CD4-positive, alpha-beta T cell (primary cell): ENCODE results near the gene PPP1R13L. TPM values are rescaled to one million over a fixed set of nuclear protein-coding genes. Genes with fewer than 3 reads are reported as not detected.
A peak's percentile ranks its signal among the peaks of the same experiment; 100 is the strongest.

ENCODE experiments used
- ATAC-seq: fragments of 200-7000 bp; cut with Tn5 transposase; one replicate; pipeline ENCODE4 v1.10.0; 2022; ENCODE audit warnings: mild to moderate bottlenecking; ENCODE audit not compliant: poor library complexity
- CTCF ChIA-PET: fragments of 350-600 bp; sonication (Branson Sonifier 250); formaldehyde crosslinking; loops from one replicate; lab custom pipeline; 2021; ENCODE audit warnings: antibody characterized with exemption, inconsistent platforms; lab: Charles Lee
- POLR2A ChIA-PET: fragments of 350-600 bp; sonication (Branson Sonifier 250); formaldehyde crosslinking; loops from one replicate; lab custom pipeline; 2021; ENCODE audit warnings: antibody characterized with exemption, inconsistent platforms; lab: Charles Lee
- DNase-seq, 14 experiments: peaks; one replicate each; pipeline ENCODE4 v3.0.0-alpha.2; 2013 to 2020; ENCODE audit warnings: mixed read lengths in 2 of 14
- H3K27ac ChIP-seq, 2 donors: one replicate each; pipeline versions ENCODE4 v1.5.1 to v1.7.0; 2013; ENCODE audit warnings: low read length in 2 of 2, low read depth in 1 of 2, mild to moderate bottlenecking in 1 of 2
- H3K27me3 ChIP-seq, 2 experiments: 1 replicate in 1 of 2; 2 replicates in 1 of 2; pipeline versions ENCODE4 v1.6.1 to v1.7.0; 2013; ENCODE audit warnings: low read length in 2 of 2, control low read depth in 1 of 2, mild to moderate bottlenecking in 1 of 2, moderate library complexity in 1 of 2; ENCODE audit not compliant: insufficient read depth in 2 of 2, control insufficient read depth in 1 of 2
- H3K36me3 ChIP-seq: one replicate; pipeline ENCODE4 v1.6.1; 2013; ENCODE audit warnings: low read length, control low read depth; ENCODE audit not compliant: insufficient read depth
- H3K4me1 ChIP-seq: one replicate; pipeline ENCODE4 v1.6.1; 2013; ENCODE audit warnings: low read length, control low read depth; ENCODE audit not compliant: insufficient read depth
- H3K4me3 ChIP-seq: one replicate; pipeline ENCODE4 v1.5.1; 2013; ENCODE audit warnings: mild to moderate bottlenecking, low read length, moderate library complexity
- H3K9me3 ChIP-seq, 2 experiments: 1 replicate in 1 of 2; 2 replicates in 1 of 2; pipeline versions ENCODE4 v1.6.1 to v1.7.0; 2013; ENCODE audit warnings: low read length in 2 of 2, mild to moderate bottlenecking in 2 of 2, control low read depth in 1 of 2, moderate library complexity in 1 of 2; ENCODE audit not compliant: control insufficient read depth in 1 of 2, insufficient read depth in 1 of 2
- H3K27ac Mint-ChIP-seq: one replicate; pipeline ENCODE4 v1.8.0; 2020; ENCODE audit warnings: mixed read lengths
- H3K27me3 Mint-ChIP-seq: one replicate; pipeline ENCODE4 v1.8.0; 2021; ENCODE audit warnings: mixed read lengths
- H3K36me3 Mint-ChIP-seq: one replicate; pipeline ENCODE4 v1.8.0; 2021; ENCODE audit warnings: low read depth, mixed read lengths
- H3K4me1 Mint-ChIP-seq: one replicate; pipeline ENCODE4 v1.8.0; 2021; ENCODE audit warnings: low read depth, mixed read lengths
- H3K4me3 Mint-ChIP-seq: one replicate; pipeline ENCODE4 v1.8.0; 2020; ENCODE audit warnings: mild to moderate bottlenecking, mixed read lengths
- H3K9me3 Mint-ChIP-seq: one replicate; pipeline ENCODE4 v1.8.0; 2020; ENCODE audit warnings: mixed read lengths
- intact Hi-C, 2 experiments: fragments of 100-400 bp; cut with DNase I in 1 of 2; cut with micrococcal nuclease in 1 of 2; formaldehyde crosslinking; loops; one replicate each; pipeline versions ENCODE4 v1.15.1 to v1.9.0; 2023 to 2025; cut with DNase I, micrococcal nuclease
- total RNA-seq, 174 experiments: library from RNA in 2 of 174; stranded (reverse) in 2 of 174; gene quantifications; one replicate each; pipeline ENCODE4 v1.2.3 and lab custom pipeline; 2021 to 2026
- TF ChIP-seq, protein P1 (sequence below): fragments of 200-600 bp; IDR thresholded peaks from one replicate; pipeline ENCODE4 v1.8.0; 2022; ENCODE audit warnings: antibody characterized with exemption, mild to moderate bottlenecking

Gene PPP1R13L
- total RNA-seq, 2 experiments from 2014 or later = 1.5 to 3.7 TPM

- peaks cover 39 to 43% of the 10 kb centered on the region in 2 experiments for H3K27me3 ChIP-seq
- TF ChIP-seq, protein P1, sequence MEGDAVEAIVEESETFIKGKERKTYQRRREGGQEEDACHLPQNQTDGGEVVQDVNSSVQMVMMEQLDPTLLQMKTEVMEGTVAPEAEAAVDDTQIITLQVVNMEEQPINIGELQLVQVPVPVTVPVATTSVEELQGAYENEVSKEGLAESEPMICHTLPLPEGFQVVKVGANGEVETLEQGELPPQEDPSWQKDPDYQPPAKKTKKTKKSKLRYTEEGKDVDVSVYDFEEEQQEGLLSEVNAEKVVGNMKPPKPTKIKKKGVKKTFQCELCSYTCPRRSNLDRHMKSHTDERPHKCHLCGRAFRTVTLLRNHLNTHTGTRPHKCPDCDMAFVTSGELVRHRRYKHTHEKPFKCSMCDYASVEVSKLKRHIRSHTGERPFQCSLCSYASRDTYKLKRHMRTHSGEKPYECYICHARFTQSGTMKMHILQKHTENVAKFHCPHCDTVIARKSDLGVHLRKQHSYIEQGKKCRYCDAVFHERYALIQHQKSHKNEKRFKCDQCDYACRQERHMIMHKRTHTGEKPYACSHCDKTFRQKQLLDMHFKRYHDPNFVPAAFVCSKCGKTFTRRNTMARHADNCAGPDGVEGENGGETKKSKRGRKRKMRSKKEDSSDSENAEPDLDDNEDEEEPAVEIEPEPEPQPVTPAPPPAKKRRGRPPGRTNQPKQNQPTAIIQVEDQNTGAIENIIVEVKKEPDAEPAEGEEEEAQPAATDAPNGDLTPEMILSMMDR = no peak
- Mint-ChIP-seq H3K4me3 (no peak overlapping the region), H3K27ac (no peak overlapping the region), H3K9me3 (no peaks in the 10 kb centered on the region), H3K36me3 (no peaks in the 10 kb centered on the region), H3K27me3 (peaks cover 49% of the 10 kb centered on the region), H3K4me1 (no peaks in the 10 kb centered on the region)
- peak in 3 of 14 experiments; percentile 4 to 46 (median 25) for DNase-seq
- H3K27ac ChIP-seq = no peak overlapping the region
- no peak overlapping the region for H3K4me3 ChIP-seq
- H3K9me3 ChIP-seq = no peaks in the 10 kb centered on the region
- CTCF ChIA-PET = no interaction called here
- POLR2A ChIA-PET = no interaction called here
- no peaks in the 10 kb centered on the region for H3K36me3 ChIP-seq
- ATAC-seq = peak; percentile 35
- H3K4me1 ChIP-seq = peaks cover 16% of the 10 kb centered on the region
- intact Hi-C loops = no loop called here
Measured at GRCh38 chr19:45340899-45341453, 63.9 kb downstream of the PPP1R13L start.

DNA sequence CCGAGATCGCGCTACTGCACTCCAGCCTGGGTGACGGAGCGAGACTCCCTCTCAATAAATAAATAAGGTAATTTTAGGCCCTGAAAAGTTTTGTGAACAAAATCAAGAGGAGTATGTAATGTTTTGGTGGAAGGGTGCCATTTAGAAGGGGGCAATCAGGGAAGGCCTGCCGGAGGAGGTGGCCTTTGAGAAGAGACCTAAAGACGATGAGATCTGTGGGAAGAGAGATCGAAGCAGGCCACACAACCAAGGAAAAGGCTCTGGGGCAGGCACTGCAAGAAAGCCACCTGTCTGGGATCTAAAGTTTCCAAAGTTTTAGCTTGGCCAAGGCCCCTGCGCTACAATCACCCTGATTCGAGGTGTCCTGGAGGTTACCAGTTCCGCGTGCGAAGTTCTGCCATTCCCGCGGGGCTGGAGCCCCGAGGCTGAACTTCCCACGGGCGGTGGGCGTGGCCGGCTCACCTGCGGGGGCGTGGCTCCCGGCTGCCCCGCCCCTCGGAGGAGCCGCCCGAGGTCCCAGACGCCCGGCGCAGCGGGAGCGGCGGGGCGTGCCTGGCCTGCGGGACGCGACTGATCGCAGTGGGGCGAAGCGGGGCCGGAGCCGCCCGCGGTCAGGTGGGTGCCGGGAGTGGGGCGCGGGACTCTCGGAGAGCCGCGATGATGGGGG, 64.5 kb downstream of the PPP1R13L start, which contains the start of gene KLC3:
TSS of gene KLC3 (plus strand) at position 519 of the 667 bp plus-strand sequence. CDS start 4,792 bp downstream, outside the sequence.
- H3K27ac Mint-ChIP-seq = no peak within 1 kb of the TSS
- peak; percentile 53 for ATAC-seq

DNA sequence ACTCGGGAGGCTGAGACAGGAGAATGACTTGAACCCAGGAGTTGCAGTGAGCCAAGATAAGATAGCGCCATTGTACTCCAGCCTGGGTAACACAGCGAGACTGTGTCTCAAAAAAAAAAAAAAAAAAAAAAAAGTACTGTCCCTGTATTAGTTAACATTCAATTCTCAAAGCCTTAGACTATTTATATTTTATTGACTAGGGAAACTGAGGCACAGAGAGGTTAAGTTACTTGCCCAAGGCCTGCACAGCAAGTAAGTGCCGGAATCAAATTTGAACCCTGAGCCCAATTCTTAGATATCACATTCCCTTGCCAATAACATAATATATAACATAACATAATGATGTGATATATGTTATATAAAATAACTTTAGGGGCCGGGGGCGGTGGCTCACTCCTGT, 65.2 kb downstream of the PPP1R13L start:
- no peaks in the 10 kb centered on the region for H3K36me3 Mint-ChIP-seq
- DNase-seq (no peak), ATAC-seq (no peak)
- Histone ChIP-seq H3K36me3 (no peaks in the 10 kb centered on the region), H3K27ac (no peak overlapping the region), H3K4me1 (peaks cover 16% of the 10 kb centered on the region), H3K9me3 (no peaks in the 10 kb centered on the region), H3K4me3 (no peak overlapping the region), H3K27me3 (peaks cover 32 to 33% of the 10 kb centered on the region in 2 experiments)
- no peak overlapping the region for H3K4me3 Mint-ChIP-seq
- TF ChIP-seq, protein P1 = no peak
- peaks cover 41% of the 10 kb centered on the region for H3K27me3 Mint-ChIP-seq
- CTCF ChIA-PET = no interaction called here
- H3K9me3 Mint-ChIP-seq = no peaks in the 10 kb centered on the region
- intact Hi-C loops = loop anchor here in 1 of 2 experiments (2.0 kb wide), 1 partner anchor 323 kb away; no protein-coding TSS in a partner anchor
- no peaks in the 10 kb centered on the region for H3K4me1 Mint-ChIP-seq
- POLR2A ChIA-PET = no interaction called here
- no peak overlapping the region for H3K27ac Mint-ChIP-seq

More for the DNA sequence above, 64.5 kb downstream of the PPP1R13L start, which contains the start of gene KLC3:
- intact Hi-C loops = no loop called here
- Mint-ChIP-seq H3K27me3 (peaks cover 45% of the 10 kb centered on the region), H3K9me3 (no peaks in the 10 kb centered on the region), H3K4me3 (no peak within 1 kb of the TSS), H3K36me3 (no peaks in the 10 kb centered on the region), H3K4me1 (no peaks in the 10 kb centered on the region)
- H3K27ac ChIP-seq = no peak within 1 kb of the TSS
- POLR2A ChIA-PET = no interaction called here
- no peaks in the 10 kb centered on the region for H3K9me3 ChIP-seq
- no peaks in the 10 kb centered on the region for H3K36me3 ChIP-seq
- H3K27me3 ChIP-seq = peaks cover 38% of the 10 kb centered on the region in 2 experiments
- H3K4me3 ChIP-seq = no peak within 1 kb of the TSS
- TF ChIP-seq, protein P1 = no peak
- H3K4me1 ChIP-seq = peaks cover 16% of the 10 kb centered on the region
- peak in 12 of 14 experiments; percentile 7 to 70 (median 35) for DNase-seq
- CTCF ChIA-PET = no interaction called here
